ENCODE results near the gene XPO1.
"Not testable (repeated sequence)": the region's sequence is repeated elsewhere in the genome, so short reads cannot be mapped to it uniquely, and the experiment has no call there.

Gene XPO1

GRCh38 chr2:61538200-61538919 is at the start of gene XPO1:
Gene XPO1, minus strand, starts transcription at chr2:61538356. Its CDS starts 4,459 bp downstream, at chr2:61533897.
- peak; percentile 96 for DNase-seq

- DNase-seq: not testable (repeated sequence)
Measured at GRCh38 chr2:61586928-61587327, 48.8 kb upstream of the XPO1 start.

- DNase-seq: no peak
Measured at GRCh38 chr2:61585383-61585782, 47.2 kb upstream of the XPO1 start.

- not testable (repeated sequence) for DNase-seq
Measured at GRCh38 chr2:61584368-61584767, 46.2 kb upstream of the XPO1 start.

GRCh38 chr2:61582165-61582564 is 44.0 kb upstream of the XPO1 start:
- no peak for DNase-seq

- DNase-seq: no peak
Measured at GRCh38 chr2:61581716-61582115, 43.6 kb upstream of the XPO1 start.

GRCh38 chr2:61575447-61575859 is 37.3 kb upstream of the XPO1 start:
- peak; percentile 13 for DNase-seq

GRCh38 chr2:61566566-61566965 is 28.4 kb upstream of the XPO1 start:
- DNase-seq: no peak

- DNase-seq: no peak
Measured at GRCh38 chr2:61562615-61563014, 24.5 kb upstream of the XPO1 start.

- DNase-seq: no peak
Measured at GRCh38 chr2:61558160-61558559, 20.0 kb upstream of the XPO1 start.

- no peak for DNase-seq
Measured at GRCh38 chr2:61557381-61557780, 19.2 kb upstream of the XPO1 start.

- DNase-seq: no peak
Measured at GRCh38 chr2:61554604-61555003, 16.4 kb upstream of the XPO1 start.

- DNase-seq: no peak
Measured at GRCh38 chr2:61550375-61551209, 12.4 kb upstream of the XPO1 start.

- no peak for DNase-seq
Measured at GRCh38 chr2:61549546-61549945, 11.4 kb upstream of the XPO1 start.

GRCh38 chr2:61543062-61543461 is 4.9 kb upstream of the XPO1 start:
- no peak for DNase-seq

GRCh38 chr2:61540167-61540566 is 2.0 kb upstream of the XPO1 start:
- not testable (repeated sequence) for DNase-seq

- peak; percentile 7 for DNase-seq
Measured at GRCh38 chr2:61538920-61539520, 864 bp upstream of the XPO1 start.

GRCh38 chr2:61537950-61538199 is 281 bp downstream of the XPO1 start:
- no peak for DNase-seq

- DNase-seq: no peak
Measured at GRCh38 chr2:61537277-61537949, 743 bp downstream of the XPO1 start.

GRCh38 chr2:61536572-61537276 is 1.4 kb downstream of the XPO1 start:
- DNase-seq: peak; percentile 84

GRCh38 chr2:61536180-61536571 is 2.0 kb downstream of the XPO1 start:
- DNase-seq: no peak

GRCh38 chr2:61535449-61535848 is 2.7 kb downstream of the XPO1 start:
- no peak for DNase-seq

- DNase-seq: no peak
Measured at GRCh38 chr2:61534926-61535325, 3.2 kb downstream of the XPO1 start.

All from kidney glomerular epithelial cell (primary cell).